Lower lobe of right lung (tissue), 2 donors: ENCODE data around the gene RNF212. TPM values are rescaled to one million over a fixed set of nuclear protein-coding genes. Genes with fewer than 3 reads are reported as not detected.

Experiments used
- ATAC-seq, 2 donors: fragments of 200-7000 bp; cut with Tn5 transposase; one replicate each; pipeline ENCODE4 v1.9.1; 2020 to 2022; ENCODE audit warnings: mild to moderate bottlenecking in 2 of 2, moderate library complexity in 2 of 2
- DNase-seq: peaks from one replicate; pipeline ENCODE4 v3.0.0-alpha.2; 2020
- H3K27ac ChIP-seq: fragments of 200-600 bp; one replicate; pipeline ENCODE4 v1.8.0; 2022
- H3K27me3 ChIP-seq: fragments of 200-600 bp; one replicate; pipeline ENCODE4 v1.8.0; 2022; ENCODE audit warnings: low read depth
- H3K36me3 ChIP-seq: fragments of 200-600 bp; one replicate; pipeline ENCODE4 v1.8.0; 2022; ENCODE audit warnings: mild to moderate bottlenecking
- H3K4me1 ChIP-seq: fragments of 200-600 bp; one replicate; pipeline ENCODE4 v1.8.0; 2022
- H3K4me3 ChIP-seq: fragments of 200-600 bp; one replicate; pipeline ENCODE4 v1.8.0; 2022; ENCODE audit warnings: mild to moderate bottlenecking
- H3K9me3 ChIP-seq: fragments of 200-600 bp; one replicate; pipeline ENCODE4 v1.8.0; 2022
- CTCF ChIP-seq: fragments of 200-600 bp; IDR thresholded peaks from one replicate; pipeline ENCODE4 v1.8.0; 2022; ENCODE audit warnings: antibody characterized with exemption, mild to moderate bottlenecking
- intact Hi-C: fragments of 100-400 bp; cut with DNase I; formaldehyde crosslinking; loops from one replicate; pipeline ENCODE4 v1.11.0; 2022
- total RNA-seq: library from RNA; stranded (reverse); fragmentation: NEBNext Ultra II Directional; extraction: Animal tissue kit (Norgen Biotek cat#: 25700); gene quantifications from one replicate; pipeline ENCODE4 v1.2.1, GENCODE V29; 2021
- donor health status: DM: no; HTN: yes; CAD: no; lungs with severe emphysema.

The RNF212 gene
- total RNA-seq, 1 donor from 2014 or later = 6.8 TPM

DNA sequence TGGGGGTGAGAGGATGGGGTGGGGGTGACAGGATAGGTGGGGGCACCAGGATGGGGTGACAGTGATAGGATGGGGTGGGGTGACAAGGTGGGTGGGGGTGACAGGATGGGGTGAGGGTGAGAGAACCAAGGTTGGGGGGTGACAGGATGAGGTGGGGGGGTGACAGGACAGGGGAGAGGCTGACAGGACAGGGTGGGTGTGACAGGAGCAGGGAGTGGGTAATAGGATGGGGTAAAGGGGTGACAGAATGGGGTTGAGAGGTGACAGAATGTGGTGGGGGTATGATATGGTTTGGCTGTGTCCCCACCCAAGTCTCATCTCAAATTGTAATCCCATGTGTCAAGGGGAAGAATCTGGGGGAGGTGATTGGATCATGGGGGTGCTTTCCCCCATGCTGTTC lies 26.0 kb downstream of the RNF212 start:
- Histone ChIP-seq H3K9me3 (no peaks in the 10 kb centered on the region), H3K27me3 (no peaks in the 10 kb centered on the region), H3K4me3 (no peak overlapping the region), H3K27ac (no peak overlapping the region), H3K36me3 (no peaks in the 10 kb centered on the region), H3K4me1 (peaks cover 3% of the 10 kb centered on the region)
- no peak for DNase-seq
- intact Hi-C loops = no loop called here
- ATAC-seq = no peak
- TF ChIP-seq CTCF = no peak

DNA sequence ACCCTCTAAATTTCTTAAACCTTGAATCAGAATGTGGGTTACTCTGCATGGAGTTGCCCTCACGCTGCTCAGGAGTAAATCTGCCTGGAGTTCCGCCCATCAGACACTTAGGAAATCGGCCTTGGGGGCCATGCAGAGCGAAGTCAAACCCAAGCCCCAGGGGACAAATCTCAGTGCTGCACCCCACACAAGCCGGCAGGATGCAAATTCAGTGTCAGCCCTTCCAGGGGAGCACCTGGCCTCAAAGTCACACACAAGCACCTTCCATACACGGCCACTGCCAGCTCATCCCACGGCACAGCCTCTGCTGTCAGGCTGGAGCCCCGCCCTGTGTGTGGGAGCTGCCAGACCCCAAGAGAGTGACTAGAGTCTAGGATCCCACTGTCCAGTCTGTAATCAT lies 27.4 kb downstream of the RNF212 start:
- intact Hi-C loops = no loop called here
- peaks cover 10% of the 10 kb centered on the region for H3K4me1 ChIP-seq
- H3K9me3 ChIP-seq = no peaks in the 10 kb centered on the region
- no peak for TF ChIP-seq CTCF
- DNase-seq (no peak), ATAC-seq (no peak)
- no peaks in the 10 kb centered on the region for H3K27me3 ChIP-seq
- H3K27ac ChIP-seq = no peak overlapping the region
- H3K36me3 ChIP-seq = no peaks in the 10 kb centered on the region
- H3K4me3 ChIP-seq = no peak overlapping the region

DNA sequence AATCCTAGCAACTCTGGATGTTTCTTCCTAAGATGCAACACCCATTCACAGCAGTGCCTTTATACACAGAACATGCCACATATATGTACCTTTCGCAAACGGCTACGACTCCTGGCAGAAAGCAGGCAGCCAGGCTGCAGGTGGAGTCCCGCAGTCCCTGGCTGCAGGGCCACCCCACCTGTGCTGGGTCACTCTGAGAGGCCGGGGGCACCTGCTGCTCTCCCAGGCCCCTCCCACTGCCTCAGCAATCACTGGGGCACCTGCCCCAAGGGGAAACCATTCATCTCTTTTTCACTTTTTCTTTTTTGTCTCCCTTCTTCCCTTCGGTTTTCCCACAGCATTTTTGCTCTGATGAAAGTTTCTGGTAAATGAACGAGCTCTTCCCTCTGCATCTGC lies 28.0 kb downstream of the RNF212 start:
- no peak for TF ChIP-seq CTCF
- intact Hi-C loops = no loop called here
- ATAC-seq = no peak

GRCh38 chr4:1084796-1085403 lies 28.5 kb downstream of the RNF212 start:
- DNase-seq = no peak

More for the DNA sequence above, 28.0 kb downstream of the RNF212 start:
- no peak for DNase-seq
- Histone ChIP-seq H3K27me3 (no peaks in the 10 kb centered on the region), H3K4me3 (no peak overlapping the region), H3K4me1 (peaks cover 10% of the 10 kb centered on the region), H3K9me3 (no peaks in the 10 kb centered on the region), H3K27ac (no peak overlapping the region), H3K36me3 (no peaks in the 10 kb centered on the region)

DNA sequence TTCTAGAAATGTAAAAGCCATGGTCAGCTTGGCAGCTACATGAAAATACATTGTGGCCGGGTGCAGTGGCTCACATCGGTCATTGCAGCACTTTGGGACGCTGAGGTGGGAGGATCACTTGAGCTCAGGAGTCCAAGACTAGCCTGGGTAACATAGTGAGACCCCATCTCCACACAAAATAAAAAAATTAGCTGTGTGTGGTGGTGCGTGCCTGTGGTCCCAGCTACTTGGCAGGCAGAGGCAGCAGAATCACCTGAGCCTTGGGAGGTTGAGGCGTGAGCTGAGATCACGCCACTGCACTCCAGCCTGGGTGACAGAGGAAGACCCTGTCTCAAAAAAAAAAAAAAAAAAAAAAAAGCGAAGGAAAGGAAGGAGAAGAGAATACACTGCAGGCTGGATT lies 29.0 kb downstream of the RNF212 start:
- Histone ChIP-seq H3K27me3 (no peaks in the 10 kb centered on the region), H3K4me3 (no peak overlapping the region), H3K4me1 (peaks cover 10% of the 10 kb centered on the region), H3K9me3 (no peaks in the 10 kb centered on the region), H3K27ac (no peak overlapping the region), H3K36me3 (no peaks in the 10 kb centered on the region)
- ATAC-seq (no peak), DNase-seq (no peak)
- intact Hi-C loops = no loop called here
- TF ChIP-seq CTCF = no peak

More at GRCh38 chr4:1084796-1085403, 28.5 kb downstream of the RNF212 start:
- Histone ChIP-seq H3K4me3 (no peak overlapping the region), H3K36me3 (no peaks in the 10 kb centered on the region), H3K4me1 (peaks cover 10% of the 10 kb centered on the region), H3K27ac (no peak overlapping the region), H3K27me3 (no peaks in the 10 kb centered on the region), H3K9me3 (no peaks in the 10 kb centered on the region)
- TF ChIP-seq CTCF = no peak
- intact Hi-C loops = no loop called here
- ATAC-seq = no peak
